Endothelial cell of umbilical vein (primary cell): ENCODE measurements around the gene DUOXA1.

Experiments used
- CTCF ChIP-seq, 2 donors: IDR thresholded peaks; 1 replicate in 1 of 2; 2 replicates in 1 of 2; pipeline ENCODE4 v1.5.1; 2011; ENCODE audit warnings: low read length in 2 of 2, mild to moderate bottlenecking in 2 of 2, moderate library complexity in 2 of 2, control low read depth in 1 of 2, inconsistent platforms in 1 of 2, low read depth in 1 of 2; ENCODE audit not compliant: insufficient read depth in 1 of 2; ENCODE audit errors: extremely low read depth in 1 of 2
- EZH2 ChIP-seq: IDR thresholded peaks from 2 replicates; pipeline ENCODE4 v1.6.1; 2012; ENCODE audit warnings: borderline replicate concordance, low read depth, mild to moderate bottlenecking, moderate library complexity, low read length, inconsistent platforms; ENCODE audit not compliant: severe bottlenecking
- JUN ChIP-seq: IDR thresholded peaks from 2 replicates; pipeline ENCODE4 v1.6.1; 2011; ENCODE audit warnings: borderline replicate concordance, low read depth; ENCODE audit not compliant: insufficient read length, insufficient read depth
- MYC ChIP-seq: IDR thresholded peaks from one replicate; pipeline ENCODE4 v1.6.1; 2011; ENCODE audit warnings: mild to moderate bottlenecking, low read depth, low read length
- POLR2A ChIP-seq: IDR thresholded peaks from 2 replicates; pipeline ENCODE4 v1.6.1; 2012; ENCODE audit warnings: low read depth, mild to moderate bottlenecking, control low read depth, low read length
- POLR2AphosphoS5 ChIP-seq: IDR thresholded peaks from 2 replicates; pipeline ENCODE4 v1.6.1; 2012; ENCODE audit warnings: low read depth, mild to moderate bottlenecking, control low read depth, low read length, moderate library complexity; ENCODE audit not compliant: insufficient read depth

- TF ChIP-seq CTCF (IDR thresholded peaks at IDR 0.05; ENCODE audit: extremely low read depth in 1 of 2, insufficient read depth in 1 of 2, low read depth in 1 of 2, low read length in 2 of 2) (no peak), POLR2AphosphoS5 (no peak), MYC (no peak), POLR2A (no peak), EZH2 (no peak), JUN (peak; percentile 34)
Observed at GRCh38 chr15:45157974-45158373, 28.3 kb upstream of the DUOXA1 start.
